Coronary artery (tissue), 2 donors: Measurements from ENCODE around the gene CDH12.
"Not testable (repeated sequence)": the region's sequence is repeated elsewhere in the genome, so short reads cannot be mapped to it uniquely, and the experiment has no call there.

Source experiments
- DNase-seq: peaks from one replicate; pipeline ENCODE4 v3.0.0-alpha.2; 2017; ENCODE audit warnings: low spot score
- H3K27ac ChIP-seq, 2 donors: fragments of 200-600 bp; sonication (generic); one replicate each; pipeline ENCODE4 v1.5.1; 2016 to 2019
- H3K4me3 ChIP-seq: fragments of 200-600 bp; sonication (generic); 2 replicates; pipeline ENCODE4 v1.5.1; 2016; ENCODE audit warnings: mild to moderate bottlenecking, moderate library complexity
- CTCF ChIP-seq: fragments of 200-600 bp; sonication (generic); IDR thresholded peaks from one replicate; pipeline ENCODE4 v1.5.1; 2019; ENCODE audit warnings: antibody characterized with exemption

CDH12 gene

GRCh38 chr5:22612928-22613327, 240.2 kb downstream of the CDH12 start:
- no peak overlapping the region for H3K27ac ChIP-seq
- no peak for TF ChIP-seq CTCF
- DNase-seq, result no peak
- no peak overlapping the region for H3K4me3 ChIP-seq

GRCh38 chr5:22611327-22611726, 241.8 kb downstream of the CDH12 start:
- no peak for TF ChIP-seq CTCF

GRCh38 chr5:22607498-22607897, 245.6 kb downstream of the CDH12 start:
- DNase-seq, H3K4me3 ChIP-seq, H3K27ac ChIP-seq: not testable (repeated sequence)

More at GRCh38 chr5:22611327-22611726, 241.8 kb downstream of the CDH12 start:
- H3K4me3 ChIP-seq, result no peak overlapping the region
- DNase-seq, result no peak
- H3K27ac ChIP-seq, result no peak overlapping the region

- TF ChIP-seq CTCF, result no peak
- no peak overlapping the region for H3K27ac ChIP-seq
- no peak for DNase-seq
Observed at GRCh38 chr5:22605473-22605872, 247.7 kb downstream of the CDH12 start.

GRCh38 chr5:22604711-22605110, 248.4 kb downstream of the CDH12 start:
- Histone ChIP-seq H3K27ac (no peak overlapping the region), H3K4me3 (no peak overlapping the region)
- TF ChIP-seq CTCF, result no peak
- no peak for DNase-seq

More at GRCh38 chr5:22605473-22605872, 247.7 kb downstream of the CDH12 start:
- H3K4me3 ChIP-seq, result no peak overlapping the region

GRCh38 chr5:22598796-22599195, 254.3 kb downstream of the CDH12 start:
- TF ChIP-seq CTCF, result no peak
- Histone ChIP-seq H3K27ac (no peak overlapping the region), H3K4me3 (no peak overlapping the region)
- no peak for DNase-seq

- no peak overlapping the region for H3K4me3 ChIP-seq
- TF ChIP-seq CTCF, result no peak
- no peak for DNase-seq
Observed at GRCh38 chr5:22596404-22596970, 256.7 kb downstream of the CDH12 start.

More at GRCh38 chr5:22596404-22596970, 256.7 kb downstream of the CDH12 start:
- no peak overlapping the region for H3K27ac ChIP-seq
